ENCODE data around the gene BIRC7.
A peak's percentile ranks its signal among the peaks of the same experiment; 100 is the strongest.

DNA sequence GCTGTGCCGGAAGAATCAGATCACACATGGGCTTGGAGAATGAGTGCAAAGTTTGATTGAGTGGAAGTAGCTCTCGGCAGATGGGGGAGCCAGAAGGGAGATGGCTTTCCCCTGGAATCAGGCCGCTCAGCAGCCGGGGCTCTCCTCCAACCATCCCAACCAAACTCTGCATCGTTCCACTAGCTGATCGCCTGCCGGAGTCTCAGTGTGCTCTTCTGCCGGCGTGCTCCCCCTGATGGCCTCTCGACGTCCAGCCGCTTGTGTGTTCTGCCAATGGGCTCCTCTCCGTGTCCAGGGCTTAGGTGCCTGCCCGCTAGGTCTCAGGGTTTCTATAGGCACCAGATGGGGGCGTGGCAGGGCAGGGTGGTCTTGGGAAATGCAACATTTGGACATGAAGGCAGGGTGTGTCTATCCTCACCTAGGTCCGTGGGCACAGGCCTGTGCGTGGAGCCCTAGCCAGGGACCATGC, 4.9 kb upstream of the BIRC7 start:
- TF ChIP-seq, protein P1, sequence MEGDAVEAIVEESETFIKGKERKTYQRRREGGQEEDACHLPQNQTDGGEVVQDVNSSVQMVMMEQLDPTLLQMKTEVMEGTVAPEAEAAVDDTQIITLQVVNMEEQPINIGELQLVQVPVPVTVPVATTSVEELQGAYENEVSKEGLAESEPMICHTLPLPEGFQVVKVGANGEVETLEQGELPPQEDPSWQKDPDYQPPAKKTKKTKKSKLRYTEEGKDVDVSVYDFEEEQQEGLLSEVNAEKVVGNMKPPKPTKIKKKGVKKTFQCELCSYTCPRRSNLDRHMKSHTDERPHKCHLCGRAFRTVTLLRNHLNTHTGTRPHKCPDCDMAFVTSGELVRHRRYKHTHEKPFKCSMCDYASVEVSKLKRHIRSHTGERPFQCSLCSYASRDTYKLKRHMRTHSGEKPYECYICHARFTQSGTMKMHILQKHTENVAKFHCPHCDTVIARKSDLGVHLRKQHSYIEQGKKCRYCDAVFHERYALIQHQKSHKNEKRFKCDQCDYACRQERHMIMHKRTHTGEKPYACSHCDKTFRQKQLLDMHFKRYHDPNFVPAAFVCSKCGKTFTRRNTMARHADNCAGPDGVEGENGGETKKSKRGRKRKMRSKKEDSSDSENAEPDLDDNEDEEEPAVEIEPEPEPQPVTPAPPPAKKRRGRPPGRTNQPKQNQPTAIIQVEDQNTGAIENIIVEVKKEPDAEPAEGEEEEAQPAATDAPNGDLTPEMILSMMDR (conservative IDR thresholded peaks at IDR 0.05): peak; percentile 74
- no peak for TF ChIP-seq ZFX (IDR thresholded peaks at IDR 0.05)
